Caki2 (cell line): ENCODE results near the gene TRAF3IP3. TPM values are rescaled to one million over a fixed set of nuclear protein-coding genes. Genes with fewer than 3 reads are reported as not detected.

Experiments
- DNase-seq: peaks from one replicate; pipeline ENCODE4 v3.0.0-alpha.2; 2015; ENCODE audit warnings: low read depth
- in situ Hi-C: cut with HindIII; loops from 2 replicates; pipeline ENCODE4 v1.10.0; 2016; ENCODE audit warnings: low sequenced_read_pairs, low pct_unique_long_range_greater_than_20kb, mixed read lengths
- total RNA-seq: library from RNA; depleted of rRNA; stranded (reverse); fragments of >200 nt; shearing (Covaris generic); gene quantifications from 2 replicates; pipeline ENCODE4 v1.2.3, GENCODE V29; 2014; ENCODE audit warnings: low replicate concordance

The TRAF3IP3 gene
- total RNA-seq, 1 experiment from 2014 or later, result not detected

DNA sequence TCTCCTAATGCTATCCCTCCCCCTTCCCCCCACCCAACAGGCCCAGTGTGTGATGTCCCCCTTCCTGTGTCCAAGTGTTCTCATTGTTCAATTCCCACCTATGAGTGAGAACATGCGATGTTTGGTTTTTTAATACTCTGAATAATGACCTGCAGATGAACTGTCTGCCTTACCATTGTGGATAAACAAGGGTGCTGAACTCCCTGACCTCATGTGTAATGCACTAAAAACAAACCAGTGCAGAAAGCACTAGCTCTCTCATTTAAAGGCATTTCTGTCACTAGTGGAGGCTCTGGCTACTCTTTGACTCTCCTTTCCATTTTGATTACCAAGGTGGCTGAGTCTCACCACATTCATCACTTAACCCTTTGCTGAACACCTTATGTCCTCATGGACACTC is 23.1 kb upstream of the TRAF3IP3 start:
- in situ Hi-C loops, result no loop called here
- no peak for DNase-seq

DNA sequence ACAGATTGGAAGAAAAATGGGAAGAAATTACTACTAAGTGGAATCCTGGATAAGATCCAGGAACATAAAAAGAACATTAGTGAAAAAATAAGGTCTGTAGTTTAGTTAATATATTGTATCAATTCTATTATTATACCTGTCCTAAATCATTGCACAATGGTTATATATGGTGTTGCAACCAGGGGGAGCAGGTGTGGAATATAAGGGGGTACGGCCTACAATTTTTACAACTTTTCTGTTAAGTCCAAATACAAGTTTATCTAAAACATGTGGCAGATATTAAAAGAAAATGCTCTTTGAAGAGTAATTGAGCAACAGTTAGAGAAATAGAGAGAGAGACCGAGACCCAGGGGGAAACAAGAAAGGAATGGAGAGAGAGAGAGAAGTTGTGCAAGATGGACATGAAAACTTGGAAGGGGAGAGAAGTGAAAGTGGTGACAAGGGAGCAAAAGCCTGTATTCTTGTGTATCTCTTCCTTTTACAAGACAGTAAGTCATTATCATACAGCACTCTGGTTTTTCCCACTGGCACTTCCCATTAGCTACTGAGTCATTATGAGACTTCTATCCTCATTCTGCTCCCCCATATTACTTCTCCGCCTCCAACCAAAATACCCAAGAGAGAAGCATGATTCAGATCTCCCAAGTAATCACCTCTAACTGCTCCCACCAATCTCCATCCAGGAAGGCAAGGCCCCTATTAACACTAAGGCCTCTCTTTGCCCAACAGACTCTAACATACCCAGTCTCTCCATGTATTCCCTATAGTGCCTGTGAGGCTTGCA is 22.3 kb upstream of the TRAF3IP3 start:
- in situ Hi-C loops, result no loop called here
- DNase-seq, result no peak

DNA sequence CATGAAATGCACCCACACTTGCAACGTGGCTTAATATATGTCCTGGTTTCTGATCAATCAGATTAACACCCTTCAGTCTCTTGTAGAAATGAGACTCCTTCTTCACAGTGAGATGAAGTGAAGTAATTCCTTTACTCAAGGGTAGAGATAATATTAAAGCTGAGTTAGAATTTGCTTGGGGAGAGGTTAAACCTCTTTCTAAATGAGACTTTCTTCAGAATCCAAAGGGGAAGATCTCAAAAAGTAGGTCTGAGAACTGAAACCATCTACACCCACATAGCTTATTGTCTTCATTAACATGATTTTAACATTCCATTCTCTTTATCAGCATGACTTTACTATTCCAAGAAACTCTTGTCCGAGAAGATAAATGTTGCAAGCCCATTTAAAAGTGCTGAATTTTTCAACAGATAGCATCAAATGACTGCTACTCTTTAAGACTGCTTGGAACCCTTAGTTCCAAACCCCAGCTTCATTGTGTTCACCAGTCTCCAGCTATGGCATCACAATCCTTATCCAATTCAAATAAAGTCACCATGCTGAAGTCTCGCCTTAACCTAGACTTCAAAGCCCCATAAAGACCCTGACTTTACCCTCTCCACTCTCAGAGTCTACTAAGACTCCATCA is 19.2 kb upstream of the TRAF3IP3 start:
- in situ Hi-C loops, result no loop called here

DNA sequence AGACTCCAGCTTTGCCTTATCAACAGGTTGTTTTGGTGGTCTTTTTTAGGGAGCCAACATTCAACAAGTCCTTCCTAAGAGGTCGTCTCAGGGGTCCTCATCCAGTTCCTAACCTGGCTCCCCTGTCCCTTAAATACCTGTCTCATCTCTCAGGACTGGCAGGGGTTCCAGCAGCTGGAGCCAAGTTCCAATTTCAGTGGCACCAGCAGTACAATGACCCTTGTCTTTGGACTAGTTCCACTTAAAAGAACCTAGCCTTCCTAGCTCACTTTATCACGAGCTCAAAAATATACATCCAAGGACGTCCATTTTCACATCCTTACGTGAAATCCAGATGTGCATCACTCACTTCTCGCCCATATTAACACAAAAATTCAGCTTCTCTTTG is 18.7 kb upstream of the TRAF3IP3 start:
- DNase-seq, result no peak
- in situ Hi-C loops, result no loop called here

More for the DNA sequence above, 19.2 kb upstream of the TRAF3IP3 start:
- DNase-seq, result no peak

DNA sequence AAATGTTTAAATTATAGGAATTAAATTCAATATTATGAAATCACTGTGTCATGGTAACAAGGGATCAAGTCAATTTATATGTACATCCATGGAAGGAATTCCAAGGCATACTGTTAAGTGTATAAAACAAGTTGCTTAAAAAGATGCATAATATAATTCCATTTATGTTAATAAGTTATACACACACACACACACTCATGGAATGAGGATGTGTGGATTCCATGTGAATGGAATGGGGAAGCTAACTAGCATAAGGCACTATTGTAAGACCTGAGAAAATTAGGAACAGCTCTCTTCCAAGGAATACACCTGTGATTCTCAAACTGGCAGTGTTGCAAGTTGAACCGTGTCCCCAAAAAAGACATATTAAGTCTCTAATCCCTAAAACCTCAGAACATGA is 17.6 kb upstream of the TRAF3IP3 start:
- DNase-seq, result no peak
- in situ Hi-C loops, result no loop called here

DNA sequence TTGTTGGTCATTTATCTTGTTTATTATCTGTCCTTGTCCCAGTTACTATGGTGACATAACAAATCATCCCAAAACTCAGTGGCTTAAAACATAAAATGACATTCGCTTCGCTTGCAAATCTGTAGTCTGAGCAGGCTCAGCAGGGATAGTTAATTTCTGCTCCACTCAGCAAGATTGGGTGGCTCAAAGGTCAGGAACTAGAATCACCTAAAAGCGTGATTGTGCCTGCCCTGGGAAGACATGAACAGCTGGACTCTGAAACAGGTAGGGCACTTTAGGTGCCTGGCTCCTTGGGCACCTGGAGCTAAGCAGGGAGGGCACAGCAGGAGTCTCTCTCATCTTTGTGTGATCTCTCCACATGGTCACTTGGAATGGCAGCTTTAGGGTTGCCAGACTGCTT is 14.7 kb upstream of the TRAF3IP3 start:
- in situ Hi-C loops, result no loop called here
- DNase-seq, result no peak

DNA sequence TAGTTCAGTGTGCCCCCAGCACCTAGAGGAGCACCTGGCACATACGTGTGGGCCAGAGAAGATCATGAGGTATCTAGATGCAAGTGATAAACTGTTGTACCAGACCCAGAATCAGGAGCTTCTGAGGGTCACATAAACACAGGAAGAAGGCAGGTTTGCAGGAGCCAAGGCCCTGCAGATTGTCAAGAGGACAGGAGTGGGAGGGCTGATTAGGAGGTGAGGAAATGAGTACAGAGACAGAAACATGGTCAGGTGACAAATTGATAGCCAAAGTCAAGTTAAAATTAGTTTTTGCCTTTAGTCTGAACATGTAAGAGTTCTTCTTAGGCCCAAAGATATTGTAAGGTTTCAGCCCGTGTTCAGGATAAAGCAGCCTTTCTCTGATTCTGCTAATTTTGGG is 14.0 kb upstream of the TRAF3IP3 start:
- DNase-seq, result no peak
- in situ Hi-C loops, result no loop called here

DNA sequence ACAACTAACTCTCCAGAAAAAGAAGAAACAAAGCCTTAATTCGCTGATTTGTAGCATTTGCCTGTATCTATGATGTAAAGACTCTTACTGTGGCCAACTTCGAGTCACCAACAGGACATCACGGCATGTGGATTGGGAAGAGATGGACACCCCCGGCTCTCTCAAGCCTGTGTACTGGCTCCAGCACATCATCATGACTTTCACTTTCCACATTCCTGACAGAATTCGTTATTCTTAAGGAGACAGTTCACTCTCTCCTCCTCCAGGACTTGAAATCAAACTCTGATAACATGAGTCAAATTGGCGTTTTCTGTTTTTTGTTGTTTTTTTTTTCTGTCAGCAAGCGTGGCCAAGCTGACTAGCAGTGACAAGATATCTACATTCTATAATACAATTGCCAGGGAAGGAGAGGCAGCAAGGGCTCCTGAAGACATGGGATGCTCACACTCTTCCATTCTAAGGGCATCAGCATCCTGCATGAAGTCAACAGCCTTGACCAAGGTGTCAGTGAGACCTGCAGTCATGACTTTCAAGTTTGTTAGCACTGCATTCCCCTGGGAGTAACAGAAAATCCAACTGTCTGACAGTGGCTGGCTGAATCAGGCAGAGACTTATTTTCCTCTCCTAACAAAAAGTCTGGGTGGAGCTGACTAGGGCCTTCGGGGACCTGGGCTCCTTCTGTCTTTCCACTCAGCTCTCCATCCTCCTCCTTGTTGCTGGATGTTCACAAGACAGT is 13.3 kb upstream of the TRAF3IP3 start:
- in situ Hi-C loops, result no loop called here
- peak; percentile 31 for DNase-seq

DNA sequence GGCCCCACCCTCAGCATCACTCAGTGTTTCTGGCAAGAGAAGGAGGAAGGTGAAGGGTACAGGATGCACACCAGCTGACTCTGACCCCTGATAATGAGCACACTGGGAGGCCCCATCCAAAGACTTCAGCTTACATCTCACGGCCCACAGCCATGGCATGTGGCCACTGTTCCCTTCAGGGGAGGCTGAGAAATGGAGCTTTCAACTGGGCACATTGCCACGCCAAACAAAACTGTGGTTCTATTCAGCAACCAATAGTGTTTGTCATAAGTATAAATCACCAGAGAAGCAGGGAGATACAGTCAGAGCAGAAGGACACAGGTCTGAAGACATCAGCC is 12.7 kb upstream of the TRAF3IP3 start:
- DNase-seq, result peak; percentile 41
- in situ Hi-C loops, result no loop called here

DNA sequence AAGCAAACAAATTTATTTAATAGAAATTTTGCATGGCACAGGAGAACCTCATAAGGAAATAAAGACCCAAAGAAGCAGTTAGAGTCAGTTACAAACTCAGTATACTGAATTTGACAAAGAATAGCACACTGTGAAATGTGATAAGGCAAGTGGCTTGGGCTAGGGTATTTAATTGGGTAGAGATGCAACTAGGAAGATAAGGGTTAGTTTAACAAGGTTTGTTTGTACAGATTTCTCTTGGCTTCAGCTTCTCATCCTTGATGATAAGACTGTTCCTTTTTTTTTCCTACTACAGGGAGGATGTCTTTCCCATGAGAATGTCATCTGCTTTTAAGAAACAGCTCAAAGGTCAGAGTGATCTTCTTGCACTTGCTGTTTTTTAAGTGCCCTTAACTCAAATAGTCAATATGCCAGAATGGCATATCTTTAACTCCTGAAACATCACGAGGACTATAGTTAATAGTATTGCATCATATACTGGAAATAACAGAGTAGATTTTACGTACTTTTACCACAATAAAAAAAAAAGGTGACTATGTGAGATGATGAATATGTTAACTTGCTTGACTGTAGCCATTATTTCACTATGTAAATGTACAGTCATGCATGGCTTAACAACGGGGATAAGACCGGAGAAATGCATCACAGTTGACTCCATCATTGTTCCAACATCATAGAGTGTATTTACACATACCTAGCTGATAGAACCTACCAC is 9.2 kb upstream of the TRAF3IP3 start:
- no peak for DNase-seq
- in situ Hi-C loops, result no loop called here

DNA sequence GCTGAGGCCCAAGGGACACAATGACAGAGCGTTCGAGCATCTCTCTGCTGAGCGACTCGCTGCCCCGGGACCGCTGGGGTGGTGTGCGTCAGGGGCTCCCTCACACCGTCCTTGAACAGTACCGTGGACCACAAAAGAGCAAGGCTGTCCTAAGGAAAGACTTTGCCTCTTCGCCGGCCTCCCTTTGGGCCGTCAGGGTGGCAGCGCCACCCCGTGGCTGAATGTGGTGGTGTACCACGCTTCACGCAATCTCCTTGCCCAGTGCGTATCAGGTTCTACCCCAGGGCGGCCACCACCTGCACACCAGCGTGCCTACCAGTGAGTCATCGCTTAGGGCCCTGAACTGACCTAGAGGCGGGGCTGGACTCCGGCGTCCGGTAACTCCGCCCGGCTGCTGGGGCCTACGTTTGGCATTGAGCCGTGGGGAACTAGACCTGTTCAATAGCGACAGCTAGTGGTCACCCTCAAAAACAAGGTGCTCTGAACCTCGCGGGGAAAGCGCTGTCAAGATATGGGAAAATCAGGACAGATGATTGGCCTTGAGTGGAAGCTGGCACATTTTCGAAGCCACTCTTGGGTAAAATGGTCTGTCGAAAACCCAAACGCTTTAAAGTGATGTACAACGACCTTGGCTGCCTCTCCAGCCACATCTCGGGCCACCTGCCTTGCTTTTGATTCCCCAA is 8.1 kb upstream of the TRAF3IP3 start:
- in situ Hi-C loops, result no loop called here
- peak; percentile 95 for DNase-seq

DNA sequence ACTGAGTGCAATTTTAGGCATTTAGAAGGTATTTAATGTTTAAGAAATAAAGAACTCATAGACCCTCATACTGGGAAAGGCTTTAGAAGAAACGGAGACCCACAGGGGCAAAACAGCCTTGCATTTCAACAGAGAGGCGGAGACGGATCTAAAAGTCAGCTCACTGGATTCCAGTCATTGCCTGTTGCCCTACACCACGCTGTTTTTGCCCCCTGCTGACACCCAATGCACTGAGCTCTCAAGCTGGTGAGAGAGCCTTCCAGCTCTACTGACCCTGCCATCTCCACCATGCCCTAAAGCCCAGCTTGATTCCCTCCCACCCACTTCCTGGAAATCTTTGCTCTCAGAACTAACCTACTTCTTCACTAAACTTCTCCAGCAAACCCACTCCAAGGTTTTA is 7.2 kb upstream of the TRAF3IP3 start:
- no peak for DNase-seq
- in situ Hi-C loops, result no loop called here

DNA sequence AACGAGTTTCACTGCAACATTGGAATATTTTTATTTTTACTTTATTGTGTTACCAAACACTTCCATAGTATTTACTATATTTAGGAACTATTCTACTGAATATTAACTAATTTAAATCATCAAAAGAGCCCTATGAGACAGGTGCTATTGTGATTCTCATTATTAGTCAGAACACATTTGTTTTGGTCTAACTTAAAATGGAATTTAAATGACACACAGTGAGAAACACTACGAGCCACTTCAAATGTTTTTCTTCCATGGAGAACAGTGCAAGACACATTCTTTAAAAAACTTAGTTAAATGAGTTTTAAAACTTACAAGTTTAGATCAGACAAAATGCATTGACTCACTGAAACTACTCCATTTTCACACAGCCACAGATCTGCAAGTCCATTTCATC is 6.6 kb upstream of the TRAF3IP3 start:
- DNase-seq, result no peak
- in situ Hi-C loops, result no loop called here

DNA sequence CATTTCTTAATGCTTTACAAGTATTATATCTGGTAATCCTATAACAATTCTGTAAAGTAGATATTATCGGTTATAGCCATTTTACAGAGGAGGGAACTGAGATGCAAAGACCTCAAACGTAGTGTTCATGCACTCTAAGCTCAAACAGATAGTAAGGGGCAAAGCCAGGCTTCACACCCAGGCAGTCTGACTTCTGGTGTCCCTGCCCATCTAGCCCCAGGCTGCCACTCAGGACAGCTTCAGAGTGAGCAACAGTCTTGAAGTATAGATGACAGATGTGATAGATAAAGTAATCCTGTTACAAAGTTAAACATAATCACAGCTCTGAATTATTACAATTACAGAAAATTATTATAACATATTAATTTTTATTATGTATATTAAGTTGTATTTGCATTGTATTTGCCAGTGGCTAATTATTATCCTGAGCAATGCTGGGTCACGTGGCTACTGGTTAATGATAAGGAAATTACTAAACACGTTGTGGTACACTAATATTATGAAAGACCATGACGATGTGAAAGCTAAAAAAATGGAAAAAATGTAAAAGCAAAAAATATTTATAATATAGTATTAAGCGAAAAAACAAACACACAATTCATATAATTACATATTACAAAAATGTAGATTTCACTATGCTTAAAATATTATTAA is 6.1 kb upstream of the TRAF3IP3 start:
- no peak for DNase-seq
- in situ Hi-C loops, result no loop called here

DNA sequence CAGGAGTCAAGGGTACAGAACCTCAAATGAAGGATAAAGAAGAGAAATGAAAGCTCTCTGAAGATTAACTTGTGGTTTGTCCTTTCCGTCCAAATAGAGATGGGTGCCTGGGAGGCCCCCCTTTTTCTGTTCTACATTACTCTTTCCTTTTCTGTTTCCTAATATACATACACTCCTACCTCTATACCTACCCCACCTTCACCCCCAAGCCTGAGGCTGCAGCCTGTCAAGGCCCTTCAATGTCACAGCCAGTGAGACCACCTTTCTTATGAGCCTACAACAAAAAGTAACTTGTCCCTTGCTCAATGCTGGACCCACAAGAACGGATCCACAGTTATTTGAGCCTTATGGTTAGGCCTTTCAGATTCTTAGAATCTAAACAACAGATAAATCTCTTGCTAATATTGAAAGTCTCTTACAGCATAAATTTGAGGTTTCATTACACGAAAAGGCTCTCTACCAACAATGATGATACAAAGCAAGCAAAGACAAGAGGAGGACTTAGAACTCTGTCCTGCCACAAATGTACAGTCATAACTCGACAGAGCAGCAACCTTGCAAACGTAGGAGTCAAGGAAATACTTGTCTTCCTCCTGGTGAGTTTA is 4.1 kb upstream of the TRAF3IP3 start:
- DNase-seq, result no peak
- in situ Hi-C loops, result no loop called here

DNA sequence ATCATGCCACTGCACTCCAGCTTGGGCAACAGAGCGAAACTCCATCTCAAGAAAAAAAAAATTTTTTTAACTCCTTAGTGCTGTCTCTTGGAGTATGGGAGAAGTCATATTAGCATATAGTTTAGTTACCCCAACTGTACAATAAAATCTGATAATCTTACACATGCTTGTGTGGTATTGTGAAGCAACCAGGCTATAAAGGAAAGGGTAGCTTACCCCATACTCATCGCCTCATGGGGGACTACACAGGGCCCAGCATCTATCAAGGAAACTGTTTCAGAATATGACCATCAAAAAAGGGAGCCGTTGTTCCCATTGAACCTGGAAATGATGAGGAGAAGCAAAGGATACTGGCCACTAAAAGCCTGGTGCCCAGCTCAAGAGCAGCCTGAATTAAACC is 3.0 kb upstream of the TRAF3IP3 start:
- in situ Hi-C loops, result no loop called here
- no peak for DNase-seq

DNA sequence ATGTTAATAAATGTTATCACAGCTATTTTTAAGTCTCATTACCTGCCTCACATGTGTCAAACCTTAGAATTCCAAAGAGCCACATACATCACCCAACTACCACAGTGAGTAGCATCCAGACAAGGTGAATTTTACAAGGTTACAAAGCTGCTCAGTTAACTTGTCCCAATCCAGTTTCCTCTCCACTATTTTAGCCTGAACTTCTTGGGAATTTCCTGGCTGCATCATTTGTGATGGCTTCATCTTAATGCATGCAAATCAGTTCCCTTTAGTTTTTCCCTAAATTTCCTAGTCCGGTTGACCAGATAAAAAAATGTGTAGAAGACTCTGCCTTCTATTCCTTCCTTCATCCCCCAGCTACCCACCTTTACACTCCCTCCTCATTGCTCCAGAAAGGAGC is 597 bp upstream of the TRAF3IP3 start:
- in situ Hi-C loops, result no loop called here
- no peak for DNase-seq
